Measurements from ENCODE around the gene NIPAL3. TPM values are rescaled to one million over a fixed set of nuclear protein-coding genes. Genes with fewer than 3 reads are reported as not detected.

Gene NIPAL3
- total RNA-seq, 1 donor from 2014 or later, result 45.0 TPM

DNA sequence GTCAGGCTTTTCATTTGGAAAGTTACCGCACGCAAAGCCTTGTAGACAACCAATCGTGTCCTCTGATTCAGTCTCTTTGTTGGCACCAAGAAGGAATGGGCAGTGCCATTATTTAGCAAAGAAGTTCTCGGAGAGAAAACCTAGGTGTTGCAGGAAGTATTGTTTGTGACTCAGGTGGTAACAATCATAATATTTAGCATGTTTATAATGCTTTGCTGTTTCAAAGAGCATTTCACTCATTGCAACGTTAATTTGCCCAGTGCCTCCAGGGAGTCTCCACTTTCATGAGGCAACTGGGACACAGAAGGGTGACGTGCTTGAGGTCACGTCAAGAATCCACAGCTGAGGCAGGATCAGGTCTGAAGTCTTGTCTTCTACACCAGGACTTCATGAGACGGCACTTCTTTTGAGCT, 33.4 kb upstream of the NIPAL3 start:
- TF ChIP-seq, protein P1, sequence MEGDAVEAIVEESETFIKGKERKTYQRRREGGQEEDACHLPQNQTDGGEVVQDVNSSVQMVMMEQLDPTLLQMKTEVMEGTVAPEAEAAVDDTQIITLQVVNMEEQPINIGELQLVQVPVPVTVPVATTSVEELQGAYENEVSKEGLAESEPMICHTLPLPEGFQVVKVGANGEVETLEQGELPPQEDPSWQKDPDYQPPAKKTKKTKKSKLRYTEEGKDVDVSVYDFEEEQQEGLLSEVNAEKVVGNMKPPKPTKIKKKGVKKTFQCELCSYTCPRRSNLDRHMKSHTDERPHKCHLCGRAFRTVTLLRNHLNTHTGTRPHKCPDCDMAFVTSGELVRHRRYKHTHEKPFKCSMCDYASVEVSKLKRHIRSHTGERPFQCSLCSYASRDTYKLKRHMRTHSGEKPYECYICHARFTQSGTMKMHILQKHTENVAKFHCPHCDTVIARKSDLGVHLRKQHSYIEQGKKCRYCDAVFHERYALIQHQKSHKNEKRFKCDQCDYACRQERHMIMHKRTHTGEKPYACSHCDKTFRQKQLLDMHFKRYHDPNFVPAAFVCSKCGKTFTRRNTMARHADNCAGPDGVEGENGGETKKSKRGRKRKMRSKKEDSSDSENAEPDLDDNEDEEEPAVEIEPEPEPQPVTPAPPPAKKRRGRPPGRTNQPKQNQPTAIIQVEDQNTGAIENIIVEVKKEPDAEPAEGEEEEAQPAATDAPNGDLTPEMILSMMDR (IDR thresholded peaks at IDR 0.05; ENCODE audit: insufficient read depth, low read length, poor library complexity, severe bottlenecking), result no peak
- no peak for DNase-seq (ENCODE audit: low read depth)
- Histone ChIP-seq H3K27me3 (ENCODE audit: control insufficient read depth, insufficient read depth, low read length) (no peaks in the 10 kb centered on the region), H3K36me3 (ENCODE audit: control insufficient read depth, insufficient read depth, low read length) (peaks cover 1% of the 10 kb centered on the region), H3K4me3 (ENCODE audit: low read depth, low read length) (no peak overlapping the region)

DNA sequence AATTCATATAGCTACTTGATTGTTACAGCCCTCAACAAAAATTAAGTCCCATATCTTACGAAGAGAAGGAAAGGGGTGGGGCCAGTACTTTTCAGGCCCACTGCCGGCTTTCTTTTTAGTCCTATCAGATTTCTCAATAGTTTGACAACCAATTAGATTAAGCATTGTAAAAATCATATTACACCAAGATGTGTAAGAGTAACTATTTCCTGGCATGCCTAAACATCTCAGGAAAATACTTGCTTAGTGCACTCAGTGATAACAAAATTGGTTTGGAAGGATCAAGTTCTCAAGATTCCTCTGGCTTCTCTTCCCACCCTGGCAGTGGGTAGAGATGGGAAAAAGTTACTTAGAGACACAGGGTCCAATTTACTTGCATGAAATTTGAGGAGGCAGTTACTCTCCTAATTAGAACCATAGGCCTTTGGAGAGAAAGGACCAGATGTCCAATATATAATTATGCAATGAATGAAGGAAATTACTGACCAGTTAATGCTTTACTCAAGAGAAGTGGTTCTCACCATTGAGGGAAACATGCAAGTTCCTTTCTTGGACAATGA, 32.1 kb upstream of the NIPAL3 start:
- no peak for DNase-seq (ENCODE audit: low read depth)
- TF ChIP-seq, protein P1 (IDR thresholded peaks at IDR 0.05; ENCODE audit: insufficient read depth, low read length, poor library complexity, severe bottlenecking), result no peak
- Histone ChIP-seq H3K36me3 (ENCODE audit: control insufficient read depth, insufficient read depth, low read length) (peaks cover 1% of the 10 kb centered on the region), H3K4me3 (ENCODE audit: low read depth, low read length) (no peak overlapping the region), H3K27me3 (ENCODE audit: control insufficient read depth, insufficient read depth, low read length) (no peaks in the 10 kb centered on the region)

DNA sequence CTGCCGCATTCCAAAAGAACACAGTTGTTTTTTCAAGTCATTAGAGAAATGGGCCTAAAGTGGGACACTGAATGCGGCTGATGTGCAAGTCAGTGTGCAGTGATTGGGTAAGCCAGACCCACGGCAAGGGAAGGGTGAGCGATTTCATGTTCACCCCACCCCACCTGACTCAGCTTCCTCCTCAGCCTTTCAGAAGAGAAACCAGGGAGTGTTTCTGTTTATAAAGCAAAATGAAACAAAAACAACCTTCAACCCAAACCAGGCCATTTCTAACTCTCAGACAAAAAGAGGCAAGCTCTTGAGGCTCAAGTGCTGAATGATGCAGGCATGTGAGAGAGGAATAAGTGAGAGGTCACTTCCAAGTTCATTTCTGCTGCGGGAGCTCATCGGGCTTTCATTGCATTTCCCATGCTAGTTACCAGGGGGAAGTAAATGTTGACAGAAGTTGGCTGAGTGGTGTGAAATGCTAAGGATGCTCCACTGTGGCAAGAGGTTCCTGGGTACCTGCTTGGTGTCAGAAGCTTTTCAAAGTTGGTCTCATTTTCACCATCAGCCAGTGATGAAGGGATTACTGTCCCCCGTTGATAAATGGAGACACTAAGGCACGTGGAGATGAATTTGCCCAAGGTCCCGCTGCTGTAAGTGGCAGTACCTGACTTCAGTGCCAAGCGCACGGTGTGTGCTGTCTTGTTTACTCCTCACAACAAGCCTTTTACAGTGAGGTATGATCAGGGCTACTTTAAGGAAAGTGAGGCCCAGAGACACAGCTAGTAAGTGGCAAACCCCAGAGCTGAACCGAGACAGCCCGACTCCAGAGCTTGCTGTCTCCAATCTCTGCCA, 31.1 kb upstream of the NIPAL3 start:
- DNase-seq (ENCODE audit: low read depth), result no peak
- Histone ChIP-seq H3K27me3 (ENCODE audit: control insufficient read depth, insufficient read depth, low read length) (no peaks in the 10 kb centered on the region), H3K36me3 (ENCODE audit: control insufficient read depth, insufficient read depth, low read length) (peaks cover 1% of the 10 kb centered on the region), H3K4me3 (ENCODE audit: low read depth, low read length) (no peak overlapping the region)
- TF ChIP-seq, protein P1 (IDR thresholded peaks at IDR 0.05; ENCODE audit: insufficient read depth, low read length, poor library complexity, severe bottlenecking), result no peak

DNA sequence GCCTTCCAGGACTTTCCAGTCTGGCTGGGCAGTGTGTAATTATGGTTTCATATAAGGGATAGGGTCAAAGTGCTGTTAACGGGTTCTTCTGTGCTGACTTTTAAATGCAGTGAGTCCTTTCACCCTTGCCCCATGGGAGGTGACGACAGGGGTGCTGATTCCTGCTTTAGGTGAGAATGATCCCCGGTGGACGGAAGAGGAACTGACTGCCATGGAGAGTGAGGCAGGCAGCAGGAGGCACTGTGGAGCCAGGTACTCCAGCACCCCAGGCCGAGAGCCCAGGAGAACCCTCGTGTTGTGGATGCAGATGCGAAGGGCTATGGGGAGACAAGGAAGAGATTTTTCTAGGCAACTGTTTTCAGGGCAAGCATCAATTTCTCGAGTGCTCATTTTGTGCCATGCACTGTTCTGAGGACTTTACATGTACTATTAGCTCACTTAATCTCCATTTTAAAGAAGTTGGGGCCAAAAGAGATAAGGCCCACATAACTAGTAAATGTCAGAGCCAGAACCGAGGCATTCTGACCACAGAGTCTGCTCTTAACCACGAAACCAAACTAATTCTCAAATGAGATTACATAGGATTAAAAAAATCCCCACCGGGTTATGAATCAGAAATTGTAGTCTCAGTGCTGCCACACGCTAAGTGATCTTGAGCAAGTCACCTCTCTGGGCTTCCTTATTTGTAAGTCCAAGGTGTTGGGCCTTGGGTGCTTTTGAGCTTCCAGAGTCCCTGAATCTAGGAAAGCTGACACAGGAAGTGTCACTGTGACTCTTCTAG, 30.3 kb upstream of the NIPAL3 start:
- TF ChIP-seq, protein P1 (IDR thresholded peaks at IDR 0.05; ENCODE audit: insufficient read depth, low read length, poor library complexity, severe bottlenecking), result peak; percentile 66
- no peak for DNase-seq (ENCODE audit: low read depth)
- Histone ChIP-seq H3K36me3 (ENCODE audit: control insufficient read depth, insufficient read depth, low read length) (peaks cover 1% of the 10 kb centered on the region), H3K4me3 (ENCODE audit: low read depth, low read length) (no peak overlapping the region), H3K27me3 (ENCODE audit: control insufficient read depth, insufficient read depth, low read length) (no peaks in the 10 kb centered on the region)

DNA sequence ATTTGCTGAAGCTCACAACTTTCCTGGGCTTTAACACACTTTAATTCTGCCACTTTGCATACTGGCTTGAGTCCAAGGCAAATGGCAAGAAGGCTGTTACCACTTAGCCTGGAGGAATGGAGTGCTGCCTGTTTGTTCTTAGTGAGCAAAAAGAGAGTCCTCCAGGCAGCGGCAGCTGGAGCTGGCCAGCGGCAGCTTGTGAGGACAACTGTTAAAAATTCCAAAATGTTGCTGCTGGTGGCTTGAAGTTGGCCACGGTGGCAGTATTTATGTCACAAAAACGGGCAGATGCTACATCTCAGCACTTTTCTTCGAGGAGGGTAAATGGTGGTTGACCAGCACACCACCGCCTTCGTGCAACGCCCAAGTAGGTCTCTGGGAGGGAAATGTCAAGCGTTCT, 29.4 kb upstream of the NIPAL3 start:
- no peaks in the 10 kb centered on the region for H3K27me3 ChIP-seq (ENCODE audit: control insufficient read depth, insufficient read depth, low read length)
- no peak for DNase-seq (ENCODE audit: low read depth)
- H3K36me3 ChIP-seq (ENCODE audit: control insufficient read depth, insufficient read depth, low read length), result no peaks in the 10 kb centered on the region
- no peak overlapping the region for H3K4me3 ChIP-seq (ENCODE audit: low read depth, low read length)
- TF ChIP-seq, protein P1 (IDR thresholded peaks at IDR 0.05; ENCODE audit: insufficient read depth, low read length, poor library complexity, severe bottlenecking), result no peak
